Measurements from ENCODE around the gene SNED1. TPM values are rescaled to one million over a fixed set of nuclear protein-coding genes. Genes with fewer than 3 reads are reported as not detected.

The SNED1 gene
- total RNA-seq, 1 experiment from 2014 or later: not detected

- POLR2A ChIA-PET: no interaction called here
Observed at GRCh38 chr2:240988571-240989271, 9.7 kb upstream of the SNED1 start.

GRCh38 chr2:240989451-240990265 is 8.8 kb upstream of the SNED1 start:
- Histone ChIP-seq H3K4me1 (no peaks in the 10 kb centered on the region), H3K9me3 (no peaks in the 10 kb centered on the region), H3K36me3 (ENCODE audit: control insufficient read depth, insufficient read depth, low read length) (no peaks in the 10 kb centered on the region), H3K4me3 (ENCODE audit: low read depth, low read length) (no peak overlapping the region), H3K27me3 (replicated peaks; ENCODE audit: control insufficient read depth, insufficient read depth, low read length) (no peaks in the 10 kb centered on the region)
- H3K4me3 Mint-ChIP-seq (ENCODE audit: unreplicated experiment): no peak overlapping the region
- H3K27ac Mint-ChIP-seq (ENCODE audit: unreplicated experiment): no peak overlapping the region
- no peaks in the 10 kb centered on the region for H3K27me3 Mint-ChIP-seq (ENCODE audit: insufficient read depth, unreplicated experiment)
- intact Hi-C loops (cut with micrococcal nuclease; ENCODE audit: unreplicated experiment): loop anchor here (1.0 to 10.0 kb wide), 2 partner anchors 95 to 138 kb away; partner anchors contain the start of gene MAB21L4
- TF ChIP-seq CTCF (IDR thresholded peaks at IDR 0.05; ENCODE audit: insufficient read depth in 1 of 2, low read depth in 1 of 2, low read length in 1 of 2, severe bottlenecking in 1 of 2, unreplicated experiment in 1 of 2): peak; percentile 52 to 73
- H3K4me1 Mint-ChIP-seq (ENCODE audit: low read depth, unreplicated experiment): no peaks in the 10 kb centered on the region
- BruUV-seq (replicated peaks): no TSS peak
- H3K36me3 Mint-ChIP-seq (ENCODE audit: insufficient read depth, unreplicated experiment): no peaks in the 10 kb centered on the region
- DNase-seq: peak; percentile 51 to 64
- CTCF ChIA-PET: interaction anchor here (0.8 kb wide), 1 partner anchor 75 kb away, joined by 3 read pairs; no protein-coding TSS in a partner anchor
- POLR2A ChIA-PET: no interaction called here
- no peaks in the 10 kb centered on the region for H3K9me3 Mint-ChIP-seq (ENCODE audit: unreplicated experiment)

More at GRCh38 chr2:240988571-240989271, 9.7 kb upstream of the SNED1 start:
- H3K9me3 Mint-ChIP-seq (ENCODE audit: unreplicated experiment): no peaks in the 10 kb centered on the region
- no TSS peak for BruUV-seq (replicated peaks)
- intact Hi-C loops (cut with micrococcal nuclease; ENCODE audit: unreplicated experiment): loop anchor here (1.0 to 10.0 kb wide), 2 partner anchors 94 to 137 kb away; partner anchors contain the start of gene MAB21L4
- no peak for TF ChIP-seq CTCF (IDR thresholded peaks at IDR 0.05; ENCODE audit: insufficient read depth in 1 of 2, low read depth in 1 of 2, low read length in 1 of 2, severe bottlenecking in 1 of 2, unreplicated experiment in 1 of 2)
- Histone ChIP-seq H3K4me3 (ENCODE audit: low read depth, low read length) (no peak overlapping the region), H3K9me3 (no peaks in the 10 kb centered on the region), H3K4me1 (no peaks in the 10 kb centered on the region), H3K36me3 (ENCODE audit: control insufficient read depth, insufficient read depth, low read length) (no peaks in the 10 kb centered on the region), H3K27me3 (replicated peaks; ENCODE audit: control insufficient read depth, insufficient read depth, low read length) (no peaks in the 10 kb centered on the region)
- no peaks in the 10 kb centered on the region for H3K27me3 Mint-ChIP-seq (ENCODE audit: insufficient read depth, unreplicated experiment)
- H3K36me3 Mint-ChIP-seq (ENCODE audit: insufficient read depth, unreplicated experiment): no peaks in the 10 kb centered on the region
- DNase-seq: peak in 1 of 2 experiments; percentile 26
- H3K27ac Mint-ChIP-seq (ENCODE audit: unreplicated experiment): no peak overlapping the region
- CTCF ChIA-PET: interaction anchor here (0.8 to 0.9 kb wide), 2 partner anchors 74 to 139 kb away, joined by 3 read pairs; no protein-coding TSS in a partner anchor
- no peak overlapping the region for H3K4me3 Mint-ChIP-seq (ENCODE audit: unreplicated experiment)
- no peaks in the 10 kb centered on the region for H3K4me1 Mint-ChIP-seq (ENCODE audit: low read depth, unreplicated experiment)

- Histone ChIP-seq H3K9me3 (no peaks in the 10 kb centered on the region), H3K36me3 (ENCODE audit: control insufficient read depth, insufficient read depth, low read length) (no peaks in the 10 kb centered on the region), H3K4me3 (ENCODE audit: low read depth, low read length) (no peak overlapping the region), H3K4me1 (no peaks in the 10 kb centered on the region), H3K27me3 (replicated peaks; ENCODE audit: control insufficient read depth, insufficient read depth, low read length) (no peaks in the 10 kb centered on the region)
- no peak overlapping the region for H3K4me3 Mint-ChIP-seq (ENCODE audit: unreplicated experiment)
- no peaks in the 10 kb centered on the region for H3K27me3 Mint-ChIP-seq (ENCODE audit: insufficient read depth, unreplicated experiment)
- no peak for DNase-seq
- intact Hi-C loops (cut with micrococcal nuclease; ENCODE audit: unreplicated experiment): no loop called here
- H3K36me3 Mint-ChIP-seq (ENCODE audit: insufficient read depth, unreplicated experiment): no peaks in the 10 kb centered on the region
- TF ChIP-seq CTCF (IDR thresholded peaks at IDR 0.05; ENCODE audit: insufficient read depth in 1 of 2, low read depth in 1 of 2, low read length in 1 of 2, severe bottlenecking in 1 of 2, unreplicated experiment in 1 of 2): no peak
- no peak overlapping the region for H3K27ac Mint-ChIP-seq (ENCODE audit: unreplicated experiment)
- ChIA-PET CTCF (interaction anchor here (1.0 kb wide), 1 partner anchor 150 kb away, joined by 3 read pairs; no protein-coding TSS in a partner anchor), POLR2A (no interaction called here)
- no peaks in the 10 kb centered on the region for H3K4me1 Mint-ChIP-seq (ENCODE audit: low read depth, unreplicated experiment)
- no TSS peak for BruUV-seq (replicated peaks)
- no peaks in the 10 kb centered on the region for H3K9me3 Mint-ChIP-seq (ENCODE audit: unreplicated experiment)
Observed at GRCh38 chr2:240990266-240990529, 8.2 kb upstream of the SNED1 start.
